K562 treated with DMSO at 1 percent for 4 hours (cell line): ENCODE data around the gene PCDHB6. TPM values are rescaled to one million over a fixed set of nuclear protein-coding genes. Genes with fewer than 3 reads are reported as not detected.

Experiments used
- total RNA-seq: library from RNA; unstranded; fragments of 300-600 nt; gene quantifications from 2 replicates; pipeline ENCODE4 v1.2.3, GENCODE V29; 2022; ENCODE audit not compliant: insufficient read depth

Gene PCDHB6
- not detected in 2 replicates for total RNA-seq

DNA sequence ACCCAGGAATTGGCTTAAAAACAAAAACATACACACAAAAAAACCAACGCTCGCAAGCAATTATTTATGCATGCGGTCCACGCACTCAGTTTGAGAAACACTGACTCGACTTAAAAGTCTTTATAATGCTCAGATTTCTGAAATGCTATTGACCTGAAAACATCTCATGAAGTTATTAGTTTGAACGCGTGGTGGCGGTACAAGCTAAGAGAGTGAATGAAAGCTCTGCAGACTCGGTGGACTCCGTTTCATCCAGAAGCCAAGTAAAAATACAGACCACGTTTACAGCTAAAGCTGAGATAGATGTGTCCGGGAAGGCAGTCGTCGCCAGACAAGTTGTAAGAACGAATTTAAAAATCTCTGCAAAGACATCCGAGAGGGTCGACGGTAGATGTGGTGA lies at the start of gene PCDHB6:
Gene PCDHB6, plus strand, starts transcription at position 246 of the 400 bp plus-strand sequence. CDS start 201 bp downstream, outside the sequence.

GRCh38 chr5:141100243-141100805 lies 49.5 kb upstream of the PCDHB6 start, which contains the start of gene PCDHB3:
Gene PCDHB3, plus strand, starts transcription at chr5:141100473. Its CDS starts 177 bp downstream, at chr5:141100650.

DNA sequence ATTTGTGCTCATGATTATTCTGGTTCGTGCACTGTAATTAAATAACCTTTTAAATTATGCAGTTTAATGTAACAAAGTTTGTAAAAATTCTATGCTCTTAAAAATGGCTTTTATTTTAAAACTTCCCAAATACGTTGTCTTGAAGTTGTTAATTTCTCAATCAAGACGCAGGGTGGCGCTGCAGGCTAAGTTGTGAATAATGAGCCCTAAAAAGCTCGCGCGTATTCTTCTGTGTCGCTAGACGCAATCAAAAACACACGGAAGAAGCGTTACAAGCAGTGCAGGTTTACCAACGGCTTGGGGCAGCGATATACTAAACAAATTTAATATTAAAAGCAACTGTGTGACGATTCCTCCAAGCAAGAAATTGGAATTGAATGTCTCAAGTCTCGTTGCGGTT lies 28.3 kb upstream of the PCDHB6 start, which contains the start of gene PCDHB4:
Gene PCDHB4, plus strand, starts transcription at position 256 of the 400 bp plus-strand sequence. CDS start 181 bp downstream, outside the sequence.

DNA sequence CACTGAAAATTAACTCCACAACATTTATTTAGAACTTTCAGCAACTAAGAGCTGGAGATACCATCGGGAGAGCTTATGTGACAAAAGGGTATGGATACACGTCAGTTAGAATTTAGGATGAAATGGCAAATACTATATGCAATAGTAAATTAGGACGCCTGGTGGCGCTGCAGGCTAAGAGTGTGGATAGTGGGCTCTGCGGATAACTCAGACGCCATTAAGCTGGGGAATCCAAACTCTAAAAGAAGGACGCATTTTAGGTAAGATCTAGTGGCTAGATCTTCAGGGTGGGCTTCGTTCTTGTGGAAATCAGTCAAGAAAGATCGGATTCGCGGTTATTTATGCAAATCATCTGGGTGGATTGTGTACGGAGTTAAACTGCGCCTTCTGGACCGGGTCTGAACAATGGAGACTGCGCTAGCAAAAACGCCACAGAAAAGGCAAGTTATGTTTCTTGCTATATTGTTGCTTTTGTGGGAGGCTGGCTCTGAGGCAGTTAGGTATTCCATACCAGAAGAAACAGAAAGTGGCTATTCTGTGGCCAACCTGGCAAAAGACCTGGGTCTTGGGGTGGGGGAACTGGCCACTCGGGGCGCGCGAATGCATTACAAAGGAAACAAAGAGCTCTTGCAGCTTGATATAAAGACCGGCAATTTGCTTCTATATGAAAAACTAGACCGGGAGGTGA lies 14.7 kb upstream of the PCDHB6 start, which contains the start of gene PCDHB5:
Gene PCDHB5, plus strand, starts transcription at position 177 of the 688 bp plus-strand sequence. Its CDS starts 229 bp downstream, at position 406.

GRCh38 chr5:141172381-141173204 lies 22.7 kb downstream of the PCDHB6 start, which contains the start of gene PCDHB7:
Gene PCDHB7, plus strand, starts transcription at chr5:141172644. Its CDS starts 192 bp downstream, at chr5:141172836.

GRCh38 chr5:141177577-141178191 lies 27.8 kb downstream of the PCDHB6 start, which contains the start of gene PCDHB8:
Gene PCDHB8, plus strand, starts transcription at chr5:141177790. Its CDS starts 245 bp downstream, at chr5:141178035.

GRCh38 chr5:141182248-141182647 lies 32.4 kb downstream of the PCDHB6 start, which contains the start of gene PCDHB16:
Gene PCDHB16, plus strand, starts transcription at chr5:141182387. Its CDS starts 173 bp downstream, at chr5:141182560.

GRCh38 chr5:141186897-141187512 lies 37.1 kb downstream of the PCDHB6 start, which contains the start of gene PCDHB9:
Gene PCDHB9, plus strand, starts transcription at chr5:141187161. Its CDS starts 158 bp downstream, at chr5:141187319.

GRCh38 chr5:141192110-141192725 lies 42.4 kb downstream of the PCDHB6 start, which contains the start of gene PCDHB10:
Gene PCDHB10, plus strand, starts transcription at chr5:141192353. Its CDS starts 200 bp downstream, at chr5:141192553.

DNA sequence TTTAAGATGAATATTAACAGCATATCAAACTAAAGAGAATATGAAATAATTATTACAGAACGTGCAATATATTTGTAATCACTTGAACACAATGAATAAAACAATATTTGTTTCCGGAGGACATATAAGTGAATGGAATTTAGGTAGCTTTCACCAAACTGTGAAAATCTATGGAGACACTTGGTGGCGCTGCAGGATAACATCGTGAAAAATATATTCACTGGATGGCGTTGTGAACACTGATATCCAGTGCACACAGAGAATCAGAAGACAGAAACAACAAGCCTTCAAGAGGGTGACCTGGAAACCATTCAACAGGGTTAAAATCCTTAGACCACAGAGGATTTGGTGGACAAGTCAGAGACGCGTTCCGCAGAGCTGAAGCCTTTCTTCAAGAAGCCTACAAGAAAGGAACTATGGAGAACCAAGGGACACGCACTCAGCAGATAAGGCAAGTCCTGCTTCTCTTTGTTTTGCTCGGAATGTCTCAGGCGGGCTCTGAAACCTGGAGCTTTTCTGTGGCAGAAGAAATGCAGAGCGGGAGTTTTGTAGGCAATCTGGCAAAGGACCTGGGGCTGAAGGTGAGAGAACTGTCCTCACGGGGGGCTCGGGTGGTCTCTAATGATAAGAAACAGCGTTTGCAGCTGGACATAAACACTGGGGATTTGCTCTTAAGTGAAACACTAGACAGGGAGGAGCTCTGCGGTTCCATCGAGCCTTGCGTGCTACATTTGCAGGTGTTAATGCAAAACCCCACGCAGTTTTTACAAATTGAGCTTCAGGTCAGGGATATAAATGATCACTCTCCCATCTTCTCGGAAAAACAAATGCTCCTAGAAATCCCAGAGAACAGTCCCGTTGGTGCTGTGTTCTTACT lies 49.7 kb downstream of the PCDHB6 start, which contains the start of gene PCDHB11:
Gene PCDHB11, plus strand, starts transcription at position 269 of the 877 bp plus-strand sequence. Its CDS starts 148 bp downstream, at position 417.

Other genes starting within 250 kb of the PCDHB6 start
- not detected in 2 replicates for gene PCDHAC1, start 223.8 kb upstream of the PCDHB6 start, total RNA-seq
- not detected in 2 replicates for gene PCDHAC2, start 183.6 kb upstream of the PCDHB6 start, total RNA-seq
- not detected in 2 replicates for gene PCDHB1, start 98.7 kb upstream of the PCDHB6 start, total RNA-seq
- gene PCDHB2, start 55.4 kb upstream of the PCDHB6 start, total RNA-seq, result not detected in 2 replicates
- gene PCDHB3, start 49.6 kb upstream of the PCDHB6 start, total RNA-seq, result not detected in 2 replicates
- gene PCDHB4, start 28.2 kb upstream of the PCDHB6 start, total RNA-seq, result not detected in 2 replicates
- not detected in 2 replicates for gene PCDHB5, start 14.9 kb upstream of the PCDHB6 start, total RNA-seq
- gene PCDHB7, start 22.6 kb downstream of the PCDHB6 start, total RNA-seq, result not detected in 2 replicates
- gene PCDHB8, start 27.7 kb downstream of the PCDHB6 start, total RNA-seq, result not detected in 2 replicates
- gene PCDHB16, start 32.3 kb downstream of the PCDHB6 start, total RNA-seq, result not detected in 2 replicates
- not detected in 2 replicates for gene PCDHB9, start 37.1 kb downstream of the PCDHB6 start, total RNA-seq
- gene PCDHB10, start 42.3 kb downstream of the PCDHB6 start, total RNA-seq, result not detected in 2 replicates
- not detected in 2 replicates for gene PCDHB11, start 49.6 kb downstream of the PCDHB6 start, total RNA-seq
- not detected in 2 replicates for gene PCDHB12, start 58.7 kb downstream of the PCDHB6 start, total RNA-seq
- gene PCDHB13, start 63.9 kb downstream of the PCDHB6 start, total RNA-seq, result not detected in 2 replicates
- gene PCDHB14, start 73.3 kb downstream of the PCDHB6 start, total RNA-seq, result not detected in 2 replicates
- gene PCDHB15, start 95.3 kb downstream of the PCDHB6 start, total RNA-seq, result not detected in 2 replicates
- not detected in 2 replicates for gene SLC25A2, start 154.0 kb downstream of the PCDHB6 start, total RNA-seq
- gene TAF7, start 170.7 kb downstream of the PCDHB6 start, total RNA-seq, result 87.4 and 92.8 TPM in 2 replicates
- 0.37 TPM in 1 of 2 replicates, not detected in the other for gene PCDHGA1, start 180.5 kb downstream of the PCDHB6 start, total RNA-seq
- gene PCDHGA2, start 188.7 kb downstream of the PCDHB6 start, total RNA-seq, result 0.12 TPM in 1 of 2 replicates, not detected in the other
- gene PCDHGA3, start 193.8 kb downstream of the PCDHB6 start, total RNA-seq, result 0.46 TPM in 1 of 2 replicates, not detected in the other
- gene PCDHGB1, start 200.0 kb downstream of the PCDHB6 start, total RNA-seq, result not detected in 2 replicates
- gene PCDHGA4, start 205.0 kb downstream of the PCDHB6 start, total RNA-seq, result 0.42 and 0.76 TPM in 2 replicates
- 0.48 and 0.70 TPM in 2 replicates for gene PCDHGB2, start 209.9 kb downstream of the PCDHB6 start, total RNA-seq
- 0.16 TPM in 1 of 2 replicates, not detected in the other for gene PCDHGA5, start 214.1 kb downstream of the PCDHB6 start, total RNA-seq
- 0.51 and 0.74 TPM in 2 replicates for gene PCDHGB3, start 220.2 kb downstream of the PCDHB6 start, total RNA-seq
- 0.27 and 0.35 TPM in 2 replicates for gene PCDHGA6, start 223.8 kb downstream of the PCDHB6 start, total RNA-seq
- not detected in 2 replicates for gene PCDHGA7, start 232.7 kb downstream of the PCDHB6 start, total RNA-seq
- 0.21 TPM in 1 of 2 replicates, not detected in the other for gene PCDHGB4, start 237.6 kb downstream of the PCDHB6 start, total RNA-seq
- gene PCDHGA8, start 242.6 kb downstream of the PCDHB6 start, total RNA-seq, result 0.24 TPM in 1 of 2 replicates, not detected in the other
- gene PCDHGB5, start 247.9 kb downstream of the PCDHB6 start, total RNA-seq, result not detected in 2 replicates